Spleen (tissue), 11 donors: ENCODE data around the gene DUSP23. TPM values are rescaled to one million over a fixed set of nuclear protein-coding genes. Genes with fewer than 3 reads are reported as not detected.

Experiments used
- DNase-seq: peaks from one replicate; pipeline ENCODE4 v3.0.0-alpha.2; 2020
- H3K27ac ChIP-seq, 8 donors: fragments of 200-600 bp; sonication (generic) in 7 of 8; 1 replicate in 4 of 8; 2 replicates in 4 of 8; pipeline versions ENCODE4 v1.5.0 to v1.8.0; 2016 to 2021; ENCODE audit warnings: inconsistent platforms in 4 of 8, mild to moderate bottlenecking in 4 of 8, moderate library complexity in 1 of 8
- H3K27me3 ChIP-seq, 7 donors: fragments of 200-600 bp; sonication (generic) in 6 of 7; replicated peaks in 1 of 7; 1 replicate in 4 of 7; 2 replicates in 3 of 7; pipeline versions ENCODE4 v1.5.0 to v1.8.0; 2016 to 2021; ENCODE audit warnings: inconsistent platforms in 3 of 7, mild to moderate bottlenecking in 1 of 7
- H3K36me3 ChIP-seq, 6 donors: fragments of 200-600 bp; sonication (generic) in 5 of 6; 1 replicate in 4 of 6; 2 replicates in 2 of 6; pipeline versions ENCODE4 v1.5.0 to v1.8.0; 2016 to 2021; ENCODE audit warnings: inconsistent platforms in 2 of 6
- H3K4me1 ChIP-seq, 6 donors: fragments of 200-600 bp; sonication (generic) in 5 of 6; 1 replicate in 3 of 6; 2 replicates in 3 of 6; pipeline versions ENCODE4 v1.5.0 to v1.8.0; 2016 to 2021; ENCODE audit warnings: inconsistent platforms in 3 of 6
- H3K4me3 ChIP-seq, 8 donors: fragments of 200-600 bp; sonication (generic) in 7 of 8; 1 replicate in 4 of 8; 2 replicates in 4 of 8; pipeline versions ENCODE4 v1.5.0 to v1.8.0; 2016 to 2021; ENCODE audit warnings: inconsistent platforms in 4 of 8, mild to moderate bottlenecking in 4 of 8, moderate library complexity in 2 of 8
- H3K9me3 ChIP-seq, 8 donors: fragments of 200-600 bp; sonication (generic) in 7 of 8; 1 replicate in 4 of 8; 2 replicates in 4 of 8; pipeline versions ENCODE4 v1.5.0 to v1.8.0; 2016 to 2021; ENCODE audit warnings: inconsistent platforms in 4 of 8
- POLR2A ChIP-seq, 3 donors: fragments of 450-650 bp; IDR thresholded peaks; one replicate each; pipeline ENCODE4 v1.5.1; 2017; ENCODE audit warnings: antibody characterized with exemption in 3 of 3, mild to moderate bottlenecking in 1 of 3
- POLR2AphosphoS5 ChIP-seq, 3 donors: sonication (generic); formaldehyde crosslinking; IDR thresholded peaks; one replicate each; pipeline ENCODE4 v1.5.1; 2017; ENCODE audit warnings: antibody characterized with exemption in 3 of 3
- WGBS, 5 donors: extraction: QIAGEN DNeasy Blood & Tissue Kit in 3 of 5; methylation state at CpG; one replicate each; pipeline versions ENCODE4 v1.1.5 to v1.1.7; 2013 to 2018; 5-methylcytosine and 5-hydroxymethylcytosine counted together
- intact Hi-C: fragments of 100-400 bp; cut with DNase I; formaldehyde crosslinking; loops from one replicate; pipeline ENCODE4 v1.15.0; 2023; ENCODE audit warnings: low total_unique reads
- polyA plus RNA-seq, 3 donors: library from polyadenylated mRNA; stranded (reverse); fragments of 200-250 nt; gene quantifications; one replicate each; pipeline ENCODE4 v1.2.1, GENCODE V29; 2013
- total RNA-seq, 7 donors: library from RNA; depleted of rRNA in 3 of 7; stranded (reverse); fragments of >200 nt in 3 of 7; fragmentation: NEBNext Ultra II Directional in 4 of 7; extraction: Animal tissue kit (Norgen Biotek cat#: 25700) in 4 of 7; gene quantifications; one replicate each; pipeline versions ENCODE4 v1.1.0 to v1.2.1, GENCODE V29; 2016 to 2021
- TF ChIP-seq, protein P1 (sequence below), 11 experiments: fragments of 200-600 bp in 7 of 11; fragments of 450-650 bp in 4 of 11; sonication (generic) in 4 of 11; IDR thresholded peaks in 8 of 11; conservative IDR thresholded peaks in 3 of 11; 1 replicate in 7 of 11; 2 replicates in 4 of 11; pipeline versions ENCODE4 v1.4.0 to v1.8.0; 2016 to 2021; ENCODE audit warnings: antibody characterized with exemption in 11 of 11, inconsistent platforms in 4 of 11, mild to moderate bottlenecking in 1 of 11
- donor health status: healthy with polysubstance abuse.
- donor health status: DM: no; HTN: no; CAD: no; lungs with moderate emphysema.
- donor health status: DM: no; HTN: no; CAD: no.
- donor health status: Bipolar disorder and iron deficiency.
- donor health status: healthy.
- donor health status: DM: no; HTN: no; CAD: no.
- donor health status: DM: yes; HTN: yes; CAD: no.

The DUSP23 gene
- total and polyA plus RNA-seq, 10 donors, result 23.1 to 76.3 (median 51.7) TPM

DNA sequence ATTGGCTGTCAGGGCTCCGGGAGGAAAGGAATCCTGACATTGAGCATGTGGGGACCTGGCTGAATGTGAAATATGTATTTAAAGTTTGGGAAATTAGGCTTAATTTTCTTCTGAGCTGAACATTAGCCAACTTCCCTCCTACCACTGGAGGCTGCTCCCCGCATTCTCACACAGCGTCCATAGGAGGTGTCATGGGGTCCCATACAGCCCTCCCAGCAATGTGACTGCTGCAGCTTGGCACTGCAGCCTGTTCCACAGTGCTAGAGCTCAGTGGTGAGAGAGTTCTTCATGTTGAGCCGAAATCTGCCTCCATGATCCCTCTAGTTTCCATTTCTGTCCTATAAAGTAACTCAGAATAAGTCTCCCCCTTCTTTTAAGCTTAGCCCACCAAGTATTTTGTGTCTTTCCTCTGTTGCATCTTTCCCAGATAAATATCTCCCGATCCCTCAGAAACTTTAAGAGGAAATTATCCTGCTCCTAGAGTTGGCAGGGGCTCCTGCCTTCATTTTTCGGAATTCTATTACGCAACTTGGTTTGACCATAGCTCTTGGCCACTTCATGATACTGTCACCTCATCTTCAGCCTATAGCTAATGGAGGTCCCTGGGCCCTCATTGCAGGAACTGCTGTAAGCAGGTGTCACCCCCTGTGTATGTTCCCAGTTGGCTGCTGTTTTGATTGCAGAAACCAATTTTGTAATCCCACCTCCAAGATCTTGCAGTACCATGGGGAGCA, 23.4 kb downstream of the DUSP23 start:
- H3K27ac ChIP-seq, result peak overlapping the region in 5 of 8 donors; percentile 12 to 74 (median 43)
- H3K4me1 ChIP-seq, result peaks cover 5 to 57% (median 33%) of the 10 kb centered on the region in 6 donors
- TF ChIP-seq POLR2AphosphoS5 (IDR thresholded peaks at IDR 0.05) (no peak), POLR2A (IDR thresholded peaks at IDR 0.05) (no peak)
- TF ChIP-seq, protein P1, sequence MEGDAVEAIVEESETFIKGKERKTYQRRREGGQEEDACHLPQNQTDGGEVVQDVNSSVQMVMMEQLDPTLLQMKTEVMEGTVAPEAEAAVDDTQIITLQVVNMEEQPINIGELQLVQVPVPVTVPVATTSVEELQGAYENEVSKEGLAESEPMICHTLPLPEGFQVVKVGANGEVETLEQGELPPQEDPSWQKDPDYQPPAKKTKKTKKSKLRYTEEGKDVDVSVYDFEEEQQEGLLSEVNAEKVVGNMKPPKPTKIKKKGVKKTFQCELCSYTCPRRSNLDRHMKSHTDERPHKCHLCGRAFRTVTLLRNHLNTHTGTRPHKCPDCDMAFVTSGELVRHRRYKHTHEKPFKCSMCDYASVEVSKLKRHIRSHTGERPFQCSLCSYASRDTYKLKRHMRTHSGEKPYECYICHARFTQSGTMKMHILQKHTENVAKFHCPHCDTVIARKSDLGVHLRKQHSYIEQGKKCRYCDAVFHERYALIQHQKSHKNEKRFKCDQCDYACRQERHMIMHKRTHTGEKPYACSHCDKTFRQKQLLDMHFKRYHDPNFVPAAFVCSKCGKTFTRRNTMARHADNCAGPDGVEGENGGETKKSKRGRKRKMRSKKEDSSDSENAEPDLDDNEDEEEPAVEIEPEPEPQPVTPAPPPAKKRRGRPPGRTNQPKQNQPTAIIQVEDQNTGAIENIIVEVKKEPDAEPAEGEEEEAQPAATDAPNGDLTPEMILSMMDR (IDR thresholded peaks at IDR 0.05 in 8 of 11, conservative IDR thresholded peaks at IDR 0.05 in 3 of 11), result no peak
- intact Hi-C loops, result no loop called here
- no peaks in the 10 kb centered on the region for H3K9me3 ChIP-seq
- H3K4me3 ChIP-seq, result peak overlapping the region in 1 of 8 donors; percentile 52
- no peak for DNase-seq
- WGBS, 5 donors, result 57 to 72% (median 67%) methylated on average over 7 of the region's 7 CpGs
- H3K36me3 ChIP-seq, result peaks cover 0 to 4% (median 0%) of the 10 kb centered on the region in 6 donors
- no peaks in the 10 kb centered on the region for H3K27me3 ChIP-seq

DNA sequence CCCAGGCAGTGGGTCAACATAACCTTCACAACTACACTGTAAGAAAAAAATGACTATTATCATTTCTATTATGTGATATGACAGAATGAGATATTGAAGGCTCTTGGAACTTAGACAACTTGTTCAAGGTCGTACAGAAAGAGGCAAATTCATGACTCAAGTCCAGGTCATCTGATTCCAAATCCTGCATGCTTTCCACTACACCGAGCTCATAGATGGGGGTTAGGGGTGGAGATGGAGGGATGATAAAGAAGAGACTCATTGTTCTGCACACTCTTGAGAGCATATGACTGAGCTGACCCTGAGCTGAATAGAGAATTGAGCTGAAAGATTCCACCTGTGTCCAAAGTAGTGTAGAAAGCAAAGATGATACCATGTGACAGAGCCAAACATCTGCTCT, 24.2 kb downstream of the DUSP23 start:
- H3K27me3 ChIP-seq, result no peaks in the 10 kb centered on the region
- peak overlapping the region in 2 of 8 donors; percentile 40 to 74 for H3K27ac ChIP-seq
- no peak for DNase-seq
- peaks cover 5 to 49% (median 25%) of the 10 kb centered on the region in 6 donors for H3K4me1 ChIP-seq
- no peaks in the 10 kb centered on the region for H3K9me3 ChIP-seq
- H3K36me3 ChIP-seq, result peaks cover 0 to 8% (median 0%) of the 10 kb centered on the region in 6 donors
- intact Hi-C loops, result no loop called here
- WGBS, 5 donors, result 45 to 79% (median 51%) methylated on average over 2 of the region's 2 CpGs
- no peak overlapping the region for H3K4me3 ChIP-seq
- TF ChIP-seq POLR2AphosphoS5 (IDR thresholded peaks at IDR 0.05), result no peak
- TF ChIP-seq, protein P1 (IDR thresholded peaks at IDR 0.05 in 8 of 11, conservative IDR thresholded peaks at IDR 0.05 in 3 of 11), result no peak
- no peak for TF ChIP-seq POLR2A (IDR thresholded peaks at IDR 0.05)

DNA sequence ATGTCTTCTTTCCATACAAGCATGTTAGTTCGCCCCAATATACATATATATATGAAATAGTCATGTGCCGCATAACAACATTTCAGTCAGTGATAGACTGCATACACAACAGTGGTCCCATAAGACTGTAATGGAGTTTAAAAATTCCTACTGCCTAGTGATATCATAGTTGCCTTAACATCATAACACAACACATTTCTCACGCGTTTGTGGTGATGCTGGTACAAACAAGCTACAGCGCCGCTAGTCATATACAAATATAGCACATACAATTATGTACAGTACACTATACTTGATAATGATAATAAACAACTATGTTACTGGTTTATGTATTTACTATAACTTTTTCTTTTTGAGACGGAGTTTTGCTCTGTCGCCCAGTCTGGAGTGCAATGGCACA, 35.2 kb downstream of the DUSP23 start:
- 91 to 97% (median 94%) methylated on average over 8 of the region's 8 CpGs for WGBS, 5 donors
- intact Hi-C loops, result no loop called here

More for the DNA sequence above, 35.2 kb downstream of the DUSP23 start:
- Histone ChIP-seq H3K27ac (no peak overlapping the region), H3K4me1 (no peaks in the 10 kb centered on the region), H3K9me3 (no peaks in the 10 kb centered on the region), H3K4me3 (no peak overlapping the region), H3K36me3 (no peaks in the 10 kb centered on the region), H3K27me3 (no peaks in the 10 kb centered on the region)
- DNase-seq, result no peak
- TF ChIP-seq, protein P1 (IDR thresholded peaks at IDR 0.05 in 8 of 11, conservative IDR thresholded peaks at IDR 0.05 in 3 of 11), result no peak
- TF ChIP-seq POLR2AphosphoS5 (IDR thresholded peaks at IDR 0.05) (no peak), POLR2A (IDR thresholded peaks at IDR 0.05) (no peak)
